PC-3 (cell line): ENCODE data around the gene RNF150. TPM values are rescaled to one million over a fixed set of nuclear protein-coding genes. Genes with fewer than 3 reads are reported as not detected.

Experiments used
- ATAC-seq: fragments of 200-7000 bp; cut with Tn5 transposase; 2 replicates; pipeline ENCODE4 v1.9.1; 2020; ENCODE audit warnings: mild to moderate bottlenecking, moderate library complexity
- BruUV-seq: library from RNA; stranded (reverse); fragments of 400-500 nt; replicated peaks from 2 replicates; lab custom pipeline; 2021; lab: Mats Ljungman, UMichigan
- CTCF ChIA-PET: fragments of 300-600 bp; sonication (Branson Sonifier 250); formaldehyde crosslinking; loops from one replicate; lab custom pipeline; 2022; ENCODE audit warnings: antibody characterized with exemption; lab: Charles Lee
- POLR2A ChIA-PET: fragments of 300-600 bp; sonication (Branson Sonifier 250); formaldehyde crosslinking; loops from one replicate; lab custom pipeline; 2022; ENCODE audit warnings: antibody characterized with exemption; ENCODE audit not compliant: unreplicated experiment; lab: Charles Lee
- DNase-seq: peaks from one replicate; pipeline ENCODE4 v3.0.0-alpha.2; 2015
- H2AFZ ChIP-seq: fragments of 300-600 bp; sonication (generic); 2 replicates; pipeline ENCODE4 v1.6.0; 2016; ENCODE audit warnings: antibody characterized with exemption, low read length
- H3F3A ChIP-seq: fragments of 300-600 bp; sonication (generic); one replicate; pipeline ENCODE4 v1.6.0; 2017; ENCODE audit warnings: antibody characterized with exemption, low read length, control low read depth, mild to moderate bottlenecking; ENCODE audit not compliant: unreplicated experiment
- H3K27ac ChIP-seq: fragments of 300-600 bp; sonication (generic); 2 replicates; pipeline ENCODE4 v1.5.1; 2016; ENCODE audit warnings: mild to moderate bottlenecking, low read length
- H3K27me3 ChIP-seq: fragments of 300-600 bp; sonication (generic); 2 replicates; pipeline ENCODE4 v1.6.1; 2016; ENCODE audit warnings: low read length, mixed read lengths
- H3K36me3 ChIP-seq: fragments of 300-600 bp; sonication (generic); 2 replicates; pipeline ENCODE4 v1.6.1; 2016; ENCODE audit warnings: low read depth, mixed run types, low read length, mixed read lengths
- H3K4me1 ChIP-seq: fragments of 300-600 bp; sonication (generic); 2 replicates; pipeline ENCODE4 v1.5.1; 2016; ENCODE audit warnings: low read length; ENCODE audit not compliant: insufficient read depth
- H3K4me2 ChIP-seq: fragments of 300-600 bp; sonication (generic); 2 replicates; pipeline ENCODE4 v1.6.0; 2016; ENCODE audit warnings: low read length
- H3K4me3 ChIP-seq: fragments of 300-600 bp; sonication (generic); 2 replicates; pipeline ENCODE4 v1.5.1; 2016; ENCODE audit warnings: mild to moderate bottlenecking, low read length, mixed read lengths
- H3K79me2 ChIP-seq: fragments of 300-600 bp; sonication (generic); 2 replicates; pipeline ENCODE4 v1.6.1; 2017; ENCODE audit warnings: low read length, mixed read lengths
- H3K9ac ChIP-seq: fragments of 300-600 bp; sonication (generic); 2 replicates; pipeline ENCODE4 v1.6.0; 2016; ENCODE audit warnings: mild to moderate bottlenecking, low read length
- H3K9me2 ChIP-seq: fragments of 300-600 bp; sonication (generic); replicated peaks from 2 replicates; pipeline ENCODE4 v1.6.1; 2016; ENCODE audit warnings: mixed run types, low read length, mixed read lengths
- H3K9me3 ChIP-seq: fragments of 300-600 bp; sonication (generic); 2 replicates; pipeline ENCODE4 v1.6.1; 2016; ENCODE audit warnings: low read length, mixed read lengths
- H4K20me1 ChIP-seq: fragments of 300-600 bp; sonication (generic); 2 replicates; pipeline ENCODE4 v1.6.1; 2016; ENCODE audit warnings: low read length, mixed read lengths
- CTCF ChIP-seq: fragments of 300-600 bp; sonication (generic); conservative IDR thresholded peaks from 2 replicates; pipeline ENCODE4 v1.5.1; 2017; ENCODE audit warnings: antibody characterized with exemption, low read depth, mild to moderate bottlenecking, low read length
- EZH2 ChIP-seq: fragments of 300-600 bp; sonication (generic); IDR thresholded peaks from one replicate; pipeline ENCODE4 v1.6.1; 2017; ENCODE audit warnings: antibody characterized with exemption, mild to moderate bottlenecking, low read length; ENCODE audit not compliant: unreplicated experiment
- EZH2phosphoT487 ChIP-seq: fragments of 300-600 bp; sonication (generic); IDR thresholded peaks from 2 replicates; pipeline ENCODE4 v1.6.1; 2018; ENCODE audit warnings: mild to moderate bottlenecking, antibody characterized with exemption, low read length, borderline replicate concordance
- intact Hi-C: fragments of 100-400 bp; cut with micrococcal nuclease; formaldehyde crosslinking; loops from 2 replicates; pipeline ENCODE4 v1.9.0; 2023
- total RNA-seq: library from RNA; depleted of rRNA; stranded (reverse); fragments of >200 nt; gene quantifications from 2 replicates; pipeline ENCODE4 v1.2.3, GENCODE V29; 2014

The RNF150 gene
- total RNA-seq, 1 experiment from 2014 or later = 0.55 TPM

DNA sequence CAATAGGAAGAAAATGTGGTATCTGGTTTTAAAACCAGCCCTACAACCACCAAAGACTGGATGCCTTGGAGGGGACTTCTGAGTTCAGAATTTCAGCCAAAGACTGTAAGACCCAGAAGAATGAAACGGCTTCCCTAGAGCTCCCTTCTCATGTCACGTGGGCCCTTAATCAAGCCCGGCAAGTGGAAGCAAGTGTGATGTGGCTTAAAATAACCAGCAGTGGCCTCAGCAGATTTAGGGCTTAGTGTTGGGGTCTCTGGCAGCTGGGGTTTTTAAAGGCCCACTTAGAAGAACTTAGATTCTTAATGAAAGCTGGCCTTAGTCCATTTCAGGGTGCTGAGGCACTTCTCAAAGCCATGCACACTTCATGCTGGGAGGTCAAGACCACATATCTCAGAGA lies 265.9 kb downstream of the RNF150 start:
- H3K27ac ChIP-seq = no peak overlapping the region
- H3K4me1 ChIP-seq = no peaks in the 10 kb centered on the region
- H3F3A ChIP-seq = no peaks in the 10 kb centered on the region
- no peaks in the 10 kb centered on the region for H4K20me1 ChIP-seq
- H3K9me2 ChIP-seq = no peaks in the 10 kb centered on the region
- TF ChIP-seq EZH2 = no peak
- TF ChIP-seq CTCF = no peak
- TF ChIP-seq EZH2phosphoT487 = no peak
- no peak overlapping the region for H3K4me3 ChIP-seq
- intact Hi-C loops = no loop called here
- no peak for DNase-seq
- no peaks in the 10 kb centered on the region for H3K9me3 ChIP-seq
- no peak overlapping the region for H2AFZ ChIP-seq
- no peak overlapping the region for H3K9ac ChIP-seq
- H3K36me3 ChIP-seq = no peaks in the 10 kb centered on the region
- ATAC-seq = no peak
- no peak overlapping the region for H3K4me2 ChIP-seq
- ChIA-PET CTCF (no interaction called here), POLR2A (no interaction called here)
- H3K79me2 ChIP-seq = no peaks in the 10 kb centered on the region
- peaks cover 90% of the 10 kb centered on the region for H3K27me3 ChIP-seq
- no TSS peak for BruUV-seq

GRCh38 chr4:140866492-140867005 lies 266.7 kb downstream of the RNF150 start:
- BruUV-seq = no TSS peak
- no peak for TF ChIP-seq CTCF
- no peak for TF ChIP-seq EZH2
- no peak for TF ChIP-seq EZH2phosphoT487
- H2AFZ ChIP-seq = no peak overlapping the region
- H3K27ac ChIP-seq = no peak overlapping the region
- ChIA-PET CTCF (no interaction called here), POLR2A (no interaction called here)
- ATAC-seq = no peak
- DNase-seq = no peak
- intact Hi-C loops = no loop called here
- H3K9me2 ChIP-seq = no peaks in the 10 kb centered on the region
- H4K20me1 ChIP-seq = no peaks in the 10 kb centered on the region
- H3K79me2 ChIP-seq = no peaks in the 10 kb centered on the region
- H3K27me3 ChIP-seq = peaks cover 84% of the 10 kb centered on the region
- H3F3A ChIP-seq = no peaks in the 10 kb centered on the region
- H3K9ac ChIP-seq = no peak overlapping the region
- no peaks in the 10 kb centered on the region for H3K4me1 ChIP-seq
- no peak overlapping the region for H3K4me3 ChIP-seq
- H3K36me3 ChIP-seq = no peaks in the 10 kb centered on the region
- no peak overlapping the region for H3K4me2 ChIP-seq
- no peaks in the 10 kb centered on the region for H3K9me3 ChIP-seq

DNA sequence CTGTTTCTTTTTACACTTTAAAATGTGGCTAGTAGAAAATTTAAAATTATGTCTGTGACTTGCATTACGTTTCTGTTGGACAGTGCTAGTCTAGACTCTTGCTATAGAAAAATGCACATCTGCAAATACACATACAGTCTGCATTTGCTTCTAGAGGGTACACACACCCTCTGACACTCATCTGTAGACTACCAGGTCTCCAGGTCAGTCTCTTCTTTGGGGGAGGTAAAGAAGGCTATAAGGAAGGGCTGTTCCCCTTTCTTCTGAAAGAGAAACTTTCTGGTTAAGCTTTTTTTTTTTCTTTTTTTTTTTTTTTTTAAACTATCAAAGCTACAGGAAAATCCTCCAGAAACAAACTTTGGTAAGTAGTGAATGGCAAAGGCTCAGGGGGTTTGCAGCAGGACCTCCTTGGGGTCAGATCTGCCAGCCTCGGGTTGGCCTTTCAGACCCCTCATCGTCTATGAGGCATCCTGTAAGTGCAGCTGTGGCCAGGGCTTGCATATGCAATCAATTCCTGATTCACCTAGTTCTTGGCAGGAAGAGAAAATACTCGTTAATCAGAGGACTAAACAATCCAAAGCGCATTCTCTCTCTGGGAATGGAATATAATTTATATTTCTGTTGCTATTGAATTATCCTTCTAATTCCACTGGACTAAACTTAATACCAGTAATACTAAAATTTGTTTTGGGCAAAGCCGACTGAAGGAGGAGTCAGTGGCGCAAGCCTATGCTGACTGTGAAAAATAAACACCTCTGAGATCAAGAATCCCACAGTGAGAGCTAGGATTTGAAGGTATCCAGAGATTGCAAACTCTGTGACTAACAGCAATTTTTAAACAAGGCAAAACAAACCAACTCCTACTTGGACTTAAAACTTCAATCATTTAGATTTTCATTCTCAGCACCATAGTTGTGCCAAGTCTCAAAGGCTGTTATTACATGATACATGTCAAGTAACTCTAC lies 267.7 kb downstream of the RNF150 start:
- Histone ChIP-seq H3K4me1 (no peaks in the 10 kb centered on the region), H3K4me3 (no peak overlapping the region), H3K27me3 (peaks cover 76% of the 10 kb centered on the region), H3K9me2 (no peaks in the 10 kb centered on the region), H3K36me3 (no peaks in the 10 kb centered on the region), H3K9ac (no peak overlapping the region), H3F3A (no peaks in the 10 kb centered on the region), H3K9me3 (no peaks in the 10 kb centered on the region), H2AFZ (no peak overlapping the region), H3K79me2 (no peaks in the 10 kb centered on the region), H4K20me1 (no peaks in the 10 kb centered on the region), H3K27ac (no peak overlapping the region), H3K4me2 (no peak overlapping the region)
- no peak for ATAC-seq
- no peak for DNase-seq
- TF ChIP-seq EZH2 (no peak), CTCF (no peak), EZH2phosphoT487 (no peak)
- BruUV-seq = no TSS peak
- ChIA-PET CTCF (no interaction called here), POLR2A (no interaction called here)
- intact Hi-C loops = no loop called here
